T-helper 1 cell treated with Interleukin-12 subunit alpha and Interleukin-12 subunit beta and Interleukin-4 antibody, amounts not matched to agents 30 μg/mL and 1 μg/mL, for 36 hours (primary cell): Measurements from ENCODE around the gene SBK1.
"Not testable (repeated sequence)": the region's sequence is repeated elsewhere in the genome, so short reads cannot be mapped to it uniquely, and the experiment has no call there.

Source experiments
- H3K27ac Mint-ChIP-seq: one replicate; pipeline ENCODE4 v1.8.0; 2021; ENCODE audit warnings: mild to moderate bottlenecking, mixed read lengths
- H3K27me3 Mint-ChIP-seq: one replicate; pipeline ENCODE4 v1.8.0; 2021; ENCODE audit warnings: low read depth, mixed read lengths
- H3K36me3 Mint-ChIP-seq: one replicate; pipeline ENCODE4 v1.8.0; 2021; ENCODE audit warnings: low read depth, mixed read lengths
- H3K4me1 Mint-ChIP-seq: one replicate; pipeline ENCODE4 v1.8.0; 2021; ENCODE audit warnings: low read depth, mixed read lengths
- H3K4me3 Mint-ChIP-seq: one replicate; pipeline ENCODE4 v1.8.0; 2021; ENCODE audit warnings: mild to moderate bottlenecking, moderate library complexity, mixed read lengths
- H3K9me3 Mint-ChIP-seq: one replicate; pipeline ENCODE4 v1.8.0; 2021; ENCODE audit warnings: mixed read lengths

Gene SBK1

DNA sequence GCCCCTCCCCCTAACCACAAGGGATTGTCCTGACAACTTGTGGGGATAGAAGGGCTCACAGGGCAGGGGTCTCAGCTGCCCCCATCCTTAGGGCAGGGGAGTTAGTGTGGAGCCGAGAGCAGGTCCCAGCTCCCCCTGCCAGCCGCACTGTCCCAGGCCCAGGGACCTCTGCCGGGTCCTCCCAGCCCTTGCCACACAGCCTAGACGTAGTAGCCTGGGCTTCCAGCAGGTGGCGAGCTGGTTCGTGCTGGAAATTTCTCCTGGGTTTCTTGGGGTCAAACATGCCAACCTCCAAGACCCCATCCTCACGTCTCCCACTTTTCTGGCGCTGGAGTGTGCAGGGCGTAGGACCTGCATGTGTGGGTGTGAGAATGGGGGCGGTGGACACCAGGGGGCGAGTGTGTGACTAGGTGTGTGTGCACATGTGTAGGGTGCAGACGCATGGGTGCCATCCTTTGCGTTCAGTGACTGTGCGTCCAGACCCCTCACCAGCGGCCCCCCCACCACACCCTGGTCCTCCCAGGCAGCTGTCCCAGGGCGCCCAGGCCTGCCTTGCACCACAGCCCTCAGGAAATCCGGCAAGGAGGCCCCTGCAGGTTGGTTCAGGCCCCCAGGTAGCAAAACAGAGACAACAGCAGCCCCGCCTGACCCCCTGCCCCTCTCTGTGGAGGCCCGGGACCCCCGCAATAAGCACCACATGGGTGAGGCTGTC is 29.5 kb downstream of the SBK1 start:
- Mint-ChIP-seq H3K9me3 (no peaks in the 10 kb centered on the region), H3K27ac (no peak overlapping the region), H3K4me1 (peaks cover 1% of the 10 kb centered on the region), H3K4me3 (no peak overlapping the region), H3K36me3 (no peaks in the 10 kb centered on the region), H3K27me3 (no peaks in the 10 kb centered on the region)

- Mint-ChIP-seq H3K4me3 (no peak overlapping the region), H3K27ac (no peak overlapping the region)
Measured at GRCh38 chr16:28324235-28324886, 32.0 kb downstream of the SBK1 start.

GRCh38 chr16:28324887-28325279 is 32.6 kb downstream of the SBK1 start:
- H3K27me3 Mint-ChIP-seq, result no peaks in the 10 kb centered on the region
- H3K4me3 Mint-ChIP-seq, result no peak overlapping the region
- H3K4me1 Mint-ChIP-seq, result peaks cover 7% of the 10 kb centered on the region
- H3K9me3 Mint-ChIP-seq, result no peaks in the 10 kb centered on the region
- no peak overlapping the region for H3K27ac Mint-ChIP-seq
- H3K36me3 Mint-ChIP-seq, result no peaks in the 10 kb centered on the region

More at GRCh38 chr16:28324235-28324886, 32.0 kb downstream of the SBK1 start:
- no peaks in the 10 kb centered on the region for H3K27me3 Mint-ChIP-seq
- no peaks in the 10 kb centered on the region for H3K9me3 Mint-ChIP-seq
- H3K36me3 Mint-ChIP-seq, result no peaks in the 10 kb centered on the region
- peaks cover 7% of the 10 kb centered on the region for H3K4me1 Mint-ChIP-seq

DNA sequence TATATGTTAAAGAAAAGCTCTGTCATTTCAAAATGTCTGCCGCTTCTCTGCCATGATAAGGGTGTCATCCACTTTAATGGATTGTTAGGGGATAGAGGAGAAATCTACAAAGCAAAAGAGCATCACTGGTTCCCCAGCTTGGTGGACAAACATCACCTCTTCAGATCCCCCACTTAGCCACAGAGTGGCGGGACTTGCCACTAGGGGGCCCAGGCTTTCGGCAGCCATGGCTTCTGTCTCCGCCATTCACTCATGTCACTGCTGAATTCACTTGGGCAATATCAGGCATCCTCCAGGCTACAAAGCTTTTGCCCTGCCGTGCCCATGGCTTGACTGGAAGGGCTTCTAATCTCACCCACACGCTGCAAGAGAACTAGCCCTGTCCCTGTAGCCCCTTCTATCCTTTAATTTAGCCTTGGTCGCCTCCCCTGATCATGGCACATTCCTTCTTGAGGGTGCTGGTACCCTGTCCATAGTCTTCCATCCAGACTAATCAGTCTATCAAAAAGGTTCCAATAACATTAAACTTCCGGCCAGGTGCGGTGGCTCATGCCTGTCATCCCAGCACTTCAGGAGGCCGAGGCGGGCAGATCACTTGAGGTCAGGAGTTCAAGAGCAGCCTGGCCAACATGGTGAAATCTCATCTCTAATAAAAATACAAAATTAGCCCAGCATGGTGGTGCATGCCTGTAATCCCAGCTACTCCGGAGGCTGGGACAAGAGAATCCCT is 34.7 kb downstream of the SBK1 start:
- Mint-ChIP-seq H3K27ac (no peak overlapping the region), H3K4me3 (no peak overlapping the region), H3K36me3 (no peaks in the 10 kb centered on the region), H3K9me3 (no peaks in the 10 kb centered on the region), H3K27me3 (no peaks in the 10 kb centered on the region), H3K4me1 (peaks cover 7% of the 10 kb centered on the region)

DNA sequence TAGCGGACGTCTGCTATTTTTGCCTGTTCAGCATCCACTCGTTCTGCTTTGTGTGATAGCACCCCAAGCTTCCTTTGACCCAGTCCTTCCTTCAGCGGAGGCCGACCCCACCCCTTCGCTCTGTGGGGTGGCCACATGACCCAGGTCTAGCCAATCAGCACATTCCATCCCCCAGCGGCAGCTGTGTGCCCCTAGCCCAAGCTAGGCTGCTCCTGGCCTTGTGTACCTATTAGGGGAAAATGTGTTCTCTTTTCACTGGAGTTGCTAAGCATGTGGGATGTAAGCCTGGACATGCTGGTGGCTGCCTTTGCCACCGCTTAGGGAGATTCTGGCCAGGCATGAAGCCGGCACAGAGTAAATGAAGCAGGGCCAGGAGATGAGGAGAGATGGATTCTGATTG is 37.9 kb downstream of the SBK1 start:
- H3K9me3 Mint-ChIP-seq, H3K4me3 Mint-ChIP-seq, H3K27me3 Mint-ChIP-seq, H3K4me1 Mint-ChIP-seq, H3K27ac Mint-ChIP-seq, H3K36me3 Mint-ChIP-seq: not testable (repeated sequence)

DNA sequence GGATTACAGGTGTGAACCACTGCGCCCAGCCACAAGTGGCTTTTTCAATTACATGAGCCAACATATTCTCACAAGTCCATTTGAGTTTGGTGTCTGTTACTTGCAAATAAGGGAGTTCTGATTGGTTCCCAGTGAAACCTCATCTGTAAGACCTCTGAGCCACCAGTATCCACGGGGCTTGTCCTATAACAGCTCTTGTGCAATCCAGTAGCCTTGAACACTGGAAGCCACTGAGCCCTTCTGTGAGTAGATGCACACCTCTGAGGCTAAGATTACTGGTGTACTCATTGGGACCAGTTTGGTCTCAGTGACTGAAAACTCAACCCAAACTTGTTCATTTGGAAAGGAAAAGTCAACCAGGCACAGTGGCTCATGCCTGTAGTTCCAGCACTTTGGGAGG is 38.7 kb downstream of the SBK1 start:
- H3K9me3 Mint-ChIP-seq, H3K36me3 Mint-ChIP-seq, H3K4me1 Mint-ChIP-seq, H3K27me3 Mint-ChIP-seq, H3K27ac Mint-ChIP-seq, H3K4me3 Mint-ChIP-seq: not testable (repeated sequence)

- not testable (repeated sequence) for H3K27ac Mint-ChIP-seq, H3K36me3 Mint-ChIP-seq, H3K9me3 Mint-ChIP-seq, H3K27me3 Mint-ChIP-seq, H3K4me3 Mint-ChIP-seq, H3K4me1 Mint-ChIP-seq
Measured at GRCh38 chr16:28332632-28333031, 40.3 kb downstream of the SBK1 start.

GRCh38 chr16:28335678-28336077 is 43.4 kb downstream of the SBK1 start:
- not testable (repeated sequence) for H3K36me3 Mint-ChIP-seq, H3K4me3 Mint-ChIP-seq, H3K4me1 Mint-ChIP-seq, H3K9me3 Mint-ChIP-seq, H3K27me3 Mint-ChIP-seq, H3K27ac Mint-ChIP-seq

GRCh38 chr16:28336940-28337710 is 44.8 kb downstream of the SBK1 start:
- H3K27me3 Mint-ChIP-seq, H3K27ac Mint-ChIP-seq, H3K4me3 Mint-ChIP-seq, H3K36me3 Mint-ChIP-seq, H3K9me3 Mint-ChIP-seq, H3K4me1 Mint-ChIP-seq: not testable (repeated sequence)

DNA sequence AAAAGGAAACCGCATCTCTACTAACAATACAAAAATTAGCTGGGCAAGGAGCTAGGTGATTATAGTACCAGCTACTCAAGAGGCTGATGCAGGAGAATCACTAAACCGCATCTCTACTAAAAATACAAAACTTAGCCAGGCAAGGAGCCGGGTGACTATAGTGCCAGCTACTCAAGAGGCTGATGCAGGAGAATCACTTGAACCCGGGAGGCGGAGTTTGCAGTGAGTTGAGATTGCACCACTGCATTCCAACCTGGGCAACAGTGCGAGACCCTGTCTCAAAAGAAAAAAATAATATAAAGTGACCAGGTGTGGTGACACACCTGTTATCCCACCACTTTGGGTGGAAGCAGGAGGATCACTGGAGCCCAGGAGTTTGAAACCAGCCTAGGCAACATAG is 45.9 kb downstream of the SBK1 start:
- H3K27ac Mint-ChIP-seq, H3K27me3 Mint-ChIP-seq, H3K4me3 Mint-ChIP-seq, H3K9me3 Mint-ChIP-seq, H3K36me3 Mint-ChIP-seq, H3K4me1 Mint-ChIP-seq: not testable (repeated sequence)

GRCh38 chr16:28362600-28362999 is 70.3 kb downstream of the SBK1 start:
- not testable (repeated sequence) for H3K36me3 Mint-ChIP-seq, H3K4me1 Mint-ChIP-seq, H3K9me3 Mint-ChIP-seq, H3K4me3 Mint-ChIP-seq, H3K27ac Mint-ChIP-seq, H3K27me3 Mint-ChIP-seq

DNA sequence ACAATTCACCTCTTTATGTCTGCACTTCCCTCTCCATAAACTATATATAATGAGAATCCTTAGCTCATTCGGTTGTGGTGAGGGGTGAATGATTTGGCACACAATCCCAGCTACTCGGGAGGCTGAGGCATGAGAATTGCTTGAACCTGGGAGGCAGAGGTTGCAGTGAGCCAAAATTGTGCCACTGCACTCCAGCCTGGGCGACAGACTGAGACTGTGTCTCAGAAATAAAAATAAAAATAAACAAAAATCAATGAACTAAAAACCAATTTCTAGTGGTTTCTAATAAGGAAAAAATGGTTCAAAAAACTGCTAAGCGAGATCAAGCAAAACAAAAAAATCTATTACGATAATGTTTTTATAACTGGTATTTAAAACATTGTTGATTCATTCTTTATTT is 71.1 kb downstream of the SBK1 start, which contains the start of gene NPIPB6:
NPIPB6 (minus strand) TSS at position 101 of the 400 bp plus-strand sequence. CDS start 686 bp downstream, outside the sequence.
- H3K27ac Mint-ChIP-seq, H3K4me3 Mint-ChIP-seq, H3K4me1 Mint-ChIP-seq, H3K36me3 Mint-ChIP-seq, H3K9me3 Mint-ChIP-seq, H3K27me3 Mint-ChIP-seq: not testable (repeated sequence)

DNA sequence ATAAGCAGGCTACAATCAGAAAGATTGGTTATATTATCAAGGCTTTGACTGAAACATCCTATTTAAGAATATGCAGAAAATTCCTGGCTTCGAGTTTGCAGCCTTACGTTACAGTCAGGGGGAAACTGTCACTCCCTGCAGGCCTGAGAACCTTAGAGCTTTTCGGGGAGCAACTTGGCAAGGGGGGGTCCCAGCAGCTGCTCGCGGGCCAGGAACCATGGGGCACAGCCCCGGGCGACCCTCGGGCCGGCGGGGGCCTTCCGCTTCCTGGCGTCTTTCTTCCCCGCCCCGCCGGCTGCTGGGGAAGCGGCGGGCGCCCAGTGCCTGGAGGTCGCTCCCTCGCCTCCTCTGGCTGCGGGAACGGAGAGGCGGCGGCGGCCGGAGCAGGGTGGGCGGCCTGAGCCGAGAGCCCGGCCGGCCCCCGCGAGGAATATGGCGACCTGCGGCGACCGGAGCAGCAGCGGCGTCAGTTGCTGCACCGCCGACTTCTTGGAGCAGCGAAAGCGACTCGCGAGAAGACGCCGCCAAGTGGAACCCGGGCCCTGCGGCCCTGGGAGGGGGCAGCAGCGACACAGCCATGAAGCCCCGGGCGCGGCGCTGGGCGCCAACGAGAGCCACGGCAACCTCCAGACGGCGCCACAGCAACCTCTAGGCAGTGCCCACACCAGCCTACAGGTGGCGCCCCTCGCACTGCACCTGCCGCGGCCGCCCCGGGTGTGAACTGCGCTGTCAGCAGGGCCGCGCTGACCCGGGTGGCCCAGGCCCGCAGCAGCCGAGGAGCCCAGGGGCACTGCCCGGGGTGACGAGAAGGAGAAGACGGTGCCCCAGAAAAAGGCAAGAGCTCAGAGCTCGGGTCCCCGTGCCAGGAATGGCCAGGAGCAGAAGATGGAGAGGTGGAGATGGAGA is 72.2 kb downstream of the SBK1 start:
- not testable (repeated sequence) for H3K9me3 Mint-ChIP-seq, H3K27me3 Mint-ChIP-seq, H3K4me1 Mint-ChIP-seq, H3K4me3 Mint-ChIP-seq, H3K27ac Mint-ChIP-seq, H3K36me3 Mint-ChIP-seq

DNA sequence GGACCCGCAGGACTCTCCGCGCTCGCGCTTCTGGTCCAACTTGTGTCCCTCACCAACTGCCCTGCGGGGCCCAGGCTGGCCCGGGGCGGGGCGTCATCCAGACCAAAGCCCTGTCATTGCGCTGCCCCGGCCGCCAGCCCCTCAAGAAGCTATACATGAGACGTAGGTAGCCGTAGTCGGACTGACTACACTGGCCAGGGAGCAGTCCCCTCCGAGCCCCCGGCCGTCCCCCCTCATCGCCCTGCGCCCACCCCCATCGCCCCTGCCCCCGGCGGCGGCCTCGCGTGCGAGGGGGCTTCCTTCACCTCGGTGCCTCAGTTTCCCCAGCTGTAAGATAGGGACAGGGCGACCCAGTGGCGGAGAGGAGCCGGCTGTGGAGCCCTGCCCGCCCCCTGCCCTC is 75.6 kb downstream of the SBK1 start:
- H3K4me1 Mint-ChIP-seq, H3K4me3 Mint-ChIP-seq, H3K9me3 Mint-ChIP-seq, H3K36me3 Mint-ChIP-seq, H3K27ac Mint-ChIP-seq, H3K27me3 Mint-ChIP-seq: not testable (repeated sequence)
